ENCODE data around the gene RTRAF.

Gene RTRAF

DNA sequence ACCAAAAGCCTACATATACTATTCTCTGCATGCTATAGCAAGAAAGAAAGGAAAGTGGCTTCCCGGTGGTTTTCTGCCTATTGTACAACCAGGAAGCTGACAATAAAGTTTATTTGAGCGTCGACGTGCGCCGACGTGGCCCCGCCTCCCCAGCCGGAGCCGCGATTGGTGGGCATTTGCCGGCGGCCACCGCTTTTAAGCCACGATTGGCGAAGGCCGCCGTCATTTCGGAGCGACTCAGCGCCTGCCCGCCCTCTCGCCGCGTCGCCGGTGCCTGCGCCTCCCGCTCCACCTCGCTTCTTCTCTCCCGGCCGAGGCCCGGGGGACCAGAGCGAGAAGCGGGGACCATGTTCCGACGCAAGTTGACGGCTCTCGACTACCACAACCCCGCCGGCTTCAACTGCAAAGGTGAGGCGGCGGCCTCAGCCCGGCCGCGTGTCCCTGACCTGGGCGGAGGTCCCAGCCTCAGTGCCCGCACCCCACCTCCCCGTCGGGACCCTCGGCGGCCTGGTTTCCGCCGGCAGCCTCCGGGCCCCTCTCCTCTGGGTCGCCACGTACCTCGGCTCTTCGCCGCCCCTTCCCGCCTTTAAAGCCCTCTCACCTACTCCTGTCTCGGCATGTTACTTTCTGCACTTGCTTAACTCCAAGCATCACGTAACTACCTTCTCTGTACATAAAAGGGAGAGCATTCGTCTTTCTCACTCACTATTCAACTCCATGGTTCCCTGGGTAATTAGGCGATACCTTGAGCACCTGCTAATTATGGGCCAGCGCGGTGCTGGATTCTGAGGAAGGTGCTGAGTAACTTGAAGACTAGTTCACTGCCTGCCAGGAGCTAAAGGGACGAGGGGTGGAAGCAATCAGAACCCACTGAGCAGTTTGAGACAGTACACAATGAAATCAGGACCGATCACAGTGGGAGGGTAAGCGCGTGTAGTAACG lies at the start of gene RTRAF:
RTRAF (plus strand) TSS at position 254 of the 942 bp plus-strand sequence; CDS start at position 348, 94 bp downstream.
- peak; percentile 85 for DNase-seq (ENCODE audit: low read depth)

DNA sequence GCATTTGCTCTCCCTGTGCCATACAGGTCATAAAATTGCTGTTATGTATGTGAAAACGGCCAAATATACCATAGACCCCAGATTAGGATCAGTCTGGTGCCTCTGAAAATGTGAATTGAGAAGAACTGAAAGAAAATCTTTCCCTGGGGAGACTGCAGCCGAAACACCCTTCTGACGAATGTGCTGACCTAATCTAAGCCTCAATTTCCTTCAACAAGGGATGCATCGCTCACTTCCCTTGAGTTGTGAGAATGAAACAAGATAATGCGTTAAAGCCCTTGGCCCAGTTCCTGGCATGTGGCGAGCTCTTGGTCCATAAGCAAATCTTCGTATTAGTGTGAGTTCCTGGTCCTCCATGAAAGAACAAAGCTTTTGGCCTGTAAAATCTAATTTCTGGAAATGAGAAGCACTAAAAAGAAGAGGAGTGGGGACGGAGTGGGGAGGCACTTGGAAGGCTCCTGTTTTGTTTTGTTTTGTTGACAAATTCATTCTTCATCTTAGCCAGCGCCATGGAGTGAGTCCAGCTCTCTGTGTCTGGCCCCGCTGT lies 49.5 kb upstream of the RTRAF start:
- no peak for DNase-seq (ENCODE audit: low read depth)

DNA sequence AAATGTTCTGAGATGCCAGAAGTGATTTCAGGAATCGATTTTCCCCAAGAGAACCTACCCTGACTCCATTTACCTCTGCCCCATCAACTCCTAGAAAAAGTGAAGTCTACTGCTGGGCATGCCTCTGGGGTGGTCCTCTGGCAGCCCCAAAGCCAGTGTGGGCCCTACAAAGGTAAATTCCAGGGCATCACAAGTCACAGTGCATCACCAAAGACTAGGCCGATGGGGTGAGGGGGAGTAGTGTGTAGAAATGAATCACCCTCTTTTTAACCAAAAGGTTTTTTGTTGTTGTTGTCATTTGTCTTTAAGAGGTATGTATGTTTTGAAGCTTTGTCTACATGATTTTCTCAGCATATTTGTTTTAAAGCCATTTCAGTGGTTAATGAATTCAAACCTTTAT lies 46.4 kb upstream of the RTRAF start:
- DNase-seq (ENCODE audit: low read depth) = no peak

DNA sequence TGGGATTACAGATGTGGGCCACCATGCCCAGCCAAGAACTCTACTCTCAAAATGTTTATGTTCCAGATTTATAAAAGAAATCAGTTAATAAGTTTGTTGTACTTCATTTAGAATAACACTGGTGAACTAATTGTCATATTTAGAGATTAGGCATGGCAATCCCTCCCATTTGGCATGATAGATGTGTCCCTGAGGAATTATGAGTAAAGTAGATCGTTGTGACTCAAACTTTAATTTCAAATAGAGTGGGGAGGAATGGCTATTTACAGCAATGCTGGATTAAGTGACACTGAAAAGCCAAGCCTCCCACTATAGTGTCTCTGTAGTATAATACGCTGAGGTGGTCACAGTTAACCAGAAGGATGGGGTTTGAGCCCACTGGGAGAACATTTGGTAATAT lies 39.3 kb upstream of the RTRAF start:
- DNase-seq (ENCODE audit: low read depth) = no peak

DNA sequence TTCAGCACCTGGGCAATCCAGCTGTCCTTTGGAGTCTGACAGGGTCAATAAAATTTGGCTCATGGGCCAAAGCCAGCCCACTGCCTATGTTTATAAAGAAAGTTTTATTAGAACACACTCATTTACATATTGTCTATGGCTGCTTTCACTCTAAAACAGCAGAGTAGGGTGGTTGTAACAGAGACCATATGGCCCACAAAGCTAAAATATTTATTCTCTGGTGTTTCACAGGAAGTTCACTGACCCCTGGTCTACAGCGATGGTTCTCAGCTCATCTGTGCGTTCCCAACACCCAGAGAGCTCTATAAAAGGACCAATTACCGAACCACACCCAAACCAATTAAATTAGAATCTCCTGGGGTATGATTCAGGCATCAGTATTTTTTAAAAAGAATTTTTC lies 37.7 kb upstream of the RTRAF start:
- no peak for DNase-seq (ENCODE audit: low read depth)

DNA sequence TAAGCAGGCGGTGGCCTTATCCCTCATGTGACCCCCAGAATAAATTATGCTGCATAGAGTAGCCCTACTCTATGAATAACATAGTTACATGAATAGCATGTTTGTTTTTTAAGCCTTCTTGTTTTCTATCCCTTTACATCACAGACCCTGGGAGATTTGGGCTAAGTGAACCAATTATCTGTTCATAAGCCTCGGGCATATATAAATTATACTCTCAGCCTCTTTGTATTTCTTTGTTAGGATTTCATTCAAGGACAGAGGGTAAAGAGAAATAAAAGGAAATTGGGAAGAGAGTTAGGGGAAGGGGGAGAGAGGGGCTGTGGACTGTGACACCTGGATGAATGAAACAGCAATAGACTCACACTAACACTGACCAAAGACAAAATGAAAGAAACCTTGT lies 35.3 kb upstream of the RTRAF start:
- no peak for DNase-seq (ENCODE audit: low read depth)

DNA sequence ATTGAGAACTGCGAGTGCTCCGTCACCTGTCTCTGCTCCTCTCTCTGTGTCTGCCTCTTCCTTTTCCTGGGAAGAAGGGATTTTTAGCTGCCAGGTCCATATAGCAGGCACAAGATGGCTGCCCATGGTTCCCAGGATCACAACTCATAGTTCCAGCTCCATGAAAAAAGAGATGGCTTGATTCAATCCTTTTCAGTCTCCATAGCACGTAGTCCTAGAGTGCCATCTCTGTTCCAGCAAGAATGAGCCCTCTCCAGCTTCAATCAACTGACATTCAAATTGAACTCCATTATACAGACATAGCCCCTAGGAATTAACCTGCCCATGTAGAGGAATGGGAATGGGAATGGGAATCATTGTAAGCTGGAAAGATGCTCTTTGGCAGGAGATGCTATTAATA lies 34.7 kb upstream of the RTRAF start:
- DNase-seq (ENCODE audit: low read depth) = no peak

DNA sequence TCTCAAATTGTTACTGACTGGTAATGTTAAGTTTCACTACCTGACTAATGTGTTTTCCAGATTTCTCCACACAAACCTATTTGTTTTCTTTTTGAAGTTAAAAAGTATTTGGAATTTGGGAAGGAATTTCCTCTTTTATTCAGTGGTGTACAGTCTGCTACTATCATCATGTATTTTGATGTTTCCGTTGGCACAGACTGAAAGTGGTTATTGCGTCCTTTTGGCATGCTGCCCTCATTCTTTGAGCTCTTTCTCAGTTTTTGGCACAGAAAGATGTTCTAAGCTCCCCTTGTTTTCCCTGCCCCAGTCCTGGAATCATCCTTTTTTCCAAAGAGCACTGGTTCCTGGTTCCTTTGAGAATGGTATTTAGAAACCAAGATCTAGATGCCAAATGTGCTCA lies 31.4 kb upstream of the RTRAF start:
- DNase-seq (ENCODE audit: low read depth) = no peak

DNA sequence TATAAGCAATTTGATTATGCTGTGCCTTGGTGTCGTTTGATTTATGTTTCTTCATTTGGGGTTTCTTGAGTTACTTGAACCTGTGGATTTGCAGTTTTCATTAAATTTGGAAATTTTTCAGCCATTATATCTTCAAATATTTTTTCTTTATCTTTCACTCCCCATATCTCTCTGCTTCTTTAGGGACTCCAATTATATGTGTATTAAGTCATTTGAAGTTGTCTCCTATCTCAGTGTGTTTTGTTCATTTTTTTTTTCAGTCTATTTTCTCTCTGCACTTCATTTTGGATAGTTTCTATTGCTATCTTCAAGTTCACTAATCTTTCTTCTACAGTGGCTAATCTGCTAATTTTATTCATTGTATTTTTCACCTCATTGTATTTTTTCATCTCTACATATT lies 29.4 kb upstream of the RTRAF start:
- no peak for DNase-seq (ENCODE audit: low read depth)

DNA sequence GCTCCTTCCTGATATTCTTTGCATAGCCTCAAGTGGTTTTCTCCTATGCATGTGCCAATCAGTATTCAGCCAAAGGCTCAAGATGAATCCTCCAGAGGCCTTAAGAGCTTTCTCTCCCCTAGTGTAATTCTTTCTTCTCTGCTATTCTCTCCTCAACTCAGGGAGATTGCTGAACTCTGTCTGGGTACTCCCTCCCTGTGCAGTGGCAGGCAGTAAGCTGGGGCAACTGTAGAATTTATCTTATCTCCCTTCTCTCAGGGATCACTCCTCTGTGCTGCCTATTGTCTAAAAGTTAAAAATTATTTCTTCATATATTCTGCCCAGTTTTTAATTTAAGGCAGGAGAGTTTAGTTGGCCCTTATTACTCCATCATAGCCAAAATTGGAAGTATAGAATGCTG lies 28.5 kb upstream of the RTRAF start:
- DNase-seq (ENCODE audit: low read depth) = no peak

DNA sequence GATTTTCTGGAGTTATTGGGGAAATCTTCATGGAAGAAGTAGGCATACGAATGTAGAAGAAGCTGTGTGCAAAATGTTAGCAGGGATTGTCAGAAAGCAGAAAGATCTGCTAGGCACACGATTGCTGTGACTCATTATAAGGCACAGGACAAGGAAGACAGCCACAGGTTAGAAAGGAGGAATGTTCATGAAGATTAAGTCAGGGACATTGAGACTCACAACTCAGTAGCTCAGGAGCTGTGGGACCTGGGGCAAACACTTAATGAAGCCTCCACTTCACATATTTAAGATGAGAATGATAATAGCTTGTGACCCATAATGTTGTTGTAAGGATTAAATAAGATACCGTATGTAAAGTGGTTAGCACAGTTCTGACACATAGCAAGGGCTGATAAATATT lies 26.6 kb upstream of the RTRAF start:
- DNase-seq (ENCODE audit: low read depth) = no peak

DNA sequence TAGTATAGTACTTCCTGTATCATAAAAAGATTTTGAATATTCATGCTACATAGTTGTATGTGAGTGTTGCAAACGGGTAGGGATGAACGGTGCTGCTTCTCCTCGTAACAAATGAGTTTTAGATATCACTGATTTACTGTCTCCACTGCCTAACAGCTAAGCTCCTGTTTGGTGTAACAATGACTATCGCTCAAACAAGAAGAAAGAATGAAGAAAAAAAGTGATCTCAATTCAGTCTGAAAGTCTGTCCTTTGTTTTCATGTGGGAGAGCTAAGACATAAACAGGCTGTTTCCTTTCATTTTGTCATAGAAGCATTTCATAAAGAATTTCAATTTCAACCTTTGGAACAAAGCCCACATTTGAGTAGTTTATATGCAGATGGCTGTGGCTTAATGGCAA lies 26.1 kb upstream of the RTRAF start:
- no peak for DNase-seq (ENCODE audit: low read depth)

DNA sequence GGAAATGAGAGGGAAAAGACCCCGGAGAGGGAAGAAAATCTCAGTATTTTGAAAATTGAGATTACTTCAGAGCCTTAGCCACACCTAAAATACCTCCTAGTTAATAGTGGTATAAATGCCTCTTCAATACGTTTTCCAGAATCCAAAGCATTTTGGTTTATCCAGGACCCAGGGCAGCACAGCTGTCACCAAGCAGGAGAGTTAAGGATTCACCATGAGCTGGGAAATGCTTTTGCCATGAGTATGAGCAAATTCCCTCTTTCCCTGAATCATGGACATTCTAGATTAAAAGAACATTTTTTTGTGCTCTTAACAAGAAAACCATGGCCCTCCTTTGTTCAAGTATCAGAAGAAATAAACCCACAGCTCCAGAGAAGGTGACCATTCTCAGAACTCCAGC lies 21.8 kb upstream of the RTRAF start:
- DNase-seq (ENCODE audit: low read depth) = no peak

DNA sequence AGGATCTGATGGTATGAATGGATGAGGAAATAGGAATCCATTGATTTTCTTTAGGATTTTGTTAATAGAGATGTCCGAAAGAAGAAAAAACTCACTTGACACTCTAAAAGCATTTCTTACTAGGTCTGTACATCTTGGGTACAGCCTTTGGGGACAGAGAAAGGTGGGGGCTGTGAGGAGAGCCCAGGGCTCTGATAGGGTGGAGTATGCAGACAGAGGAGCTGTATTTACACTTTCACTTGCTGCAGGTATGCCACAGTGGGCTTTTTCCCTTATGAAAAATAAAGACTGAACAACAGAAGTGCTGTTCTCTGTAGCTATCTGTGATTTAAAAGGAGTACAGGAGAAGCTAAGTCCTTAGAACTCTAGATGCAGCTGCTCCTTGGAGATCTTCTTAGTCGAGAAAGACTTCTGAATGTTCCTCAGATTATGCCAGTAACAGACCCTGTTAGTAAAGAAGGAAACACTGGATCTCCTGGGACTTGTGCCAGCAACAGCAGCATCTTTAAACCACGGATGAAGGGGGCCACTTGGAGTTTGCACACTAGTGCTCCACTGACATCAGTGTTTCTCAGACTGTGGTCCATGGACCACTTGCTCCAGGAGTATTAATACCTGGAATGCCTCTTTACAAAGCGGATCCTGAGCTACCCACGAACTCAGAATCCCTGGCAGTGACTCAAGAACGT lies 19.4 kb upstream of the RTRAF start:
- no peak for DNase-seq (ENCODE audit: low read depth)

DNA sequence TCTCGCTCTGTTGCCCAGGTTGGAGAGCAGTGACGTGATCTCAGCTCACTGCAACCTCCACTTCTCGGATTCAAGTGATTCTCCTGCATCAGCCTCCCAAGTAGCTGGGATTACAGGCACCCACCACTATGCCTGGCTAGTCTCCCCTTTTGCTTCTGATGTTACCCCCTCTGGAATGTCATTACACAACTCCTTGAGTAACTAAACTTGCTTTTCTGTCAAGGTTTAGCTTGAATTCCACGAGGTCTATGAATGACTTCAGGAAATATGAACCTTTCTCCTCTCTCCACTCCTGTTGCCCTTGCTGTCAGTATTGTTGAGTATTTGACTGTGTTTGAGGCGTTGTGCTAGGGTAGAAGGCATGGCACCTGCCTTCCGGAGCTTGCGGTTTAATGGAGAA lies 16.8 kb upstream of the RTRAF start:
- DNase-seq (ENCODE audit: low read depth) = no peak

DNA sequence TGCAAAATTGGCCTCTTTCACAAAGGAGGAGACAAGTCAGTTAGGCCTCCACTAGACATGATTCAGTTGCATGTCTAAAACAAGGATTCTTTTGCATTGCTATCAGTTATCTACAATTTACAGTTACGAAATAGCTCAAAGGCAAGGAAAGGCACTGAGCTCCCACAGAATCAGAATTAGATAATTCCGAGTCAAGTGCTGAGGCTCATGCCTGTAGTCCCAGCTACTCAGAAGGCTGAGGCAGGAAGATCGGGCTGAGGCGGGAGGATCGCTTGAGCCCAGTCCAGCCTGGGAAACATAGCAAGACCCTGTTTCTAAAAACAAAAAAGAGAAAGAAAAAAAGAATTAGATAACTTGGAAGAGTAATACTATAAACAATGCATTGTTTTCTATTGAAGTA lies 12.3 kb upstream of the RTRAF start:
- no peak for DNase-seq (ENCODE audit: low read depth)

DNA sequence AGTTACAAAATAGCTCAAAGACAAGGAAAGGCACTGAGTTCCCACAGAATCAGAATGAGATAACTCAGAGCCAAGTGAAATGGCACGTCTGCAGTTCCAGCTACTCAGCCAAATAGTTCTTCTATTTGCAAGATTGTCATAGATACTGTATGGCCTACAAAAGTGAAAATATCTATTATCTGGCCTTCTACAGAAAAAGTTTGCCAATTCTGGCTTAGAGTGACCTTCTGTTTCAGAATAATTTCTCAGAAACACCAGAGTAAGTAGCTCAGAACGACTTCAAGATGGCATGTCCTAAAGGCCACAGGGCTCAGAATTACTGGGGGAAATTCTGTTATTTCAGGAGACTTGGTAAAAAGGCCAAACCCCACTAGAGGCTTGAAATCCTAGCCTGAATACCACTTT lies 10.7 kb upstream of the RTRAF start:
- DNase-seq (ENCODE audit: low read depth) = no peak

DNA sequence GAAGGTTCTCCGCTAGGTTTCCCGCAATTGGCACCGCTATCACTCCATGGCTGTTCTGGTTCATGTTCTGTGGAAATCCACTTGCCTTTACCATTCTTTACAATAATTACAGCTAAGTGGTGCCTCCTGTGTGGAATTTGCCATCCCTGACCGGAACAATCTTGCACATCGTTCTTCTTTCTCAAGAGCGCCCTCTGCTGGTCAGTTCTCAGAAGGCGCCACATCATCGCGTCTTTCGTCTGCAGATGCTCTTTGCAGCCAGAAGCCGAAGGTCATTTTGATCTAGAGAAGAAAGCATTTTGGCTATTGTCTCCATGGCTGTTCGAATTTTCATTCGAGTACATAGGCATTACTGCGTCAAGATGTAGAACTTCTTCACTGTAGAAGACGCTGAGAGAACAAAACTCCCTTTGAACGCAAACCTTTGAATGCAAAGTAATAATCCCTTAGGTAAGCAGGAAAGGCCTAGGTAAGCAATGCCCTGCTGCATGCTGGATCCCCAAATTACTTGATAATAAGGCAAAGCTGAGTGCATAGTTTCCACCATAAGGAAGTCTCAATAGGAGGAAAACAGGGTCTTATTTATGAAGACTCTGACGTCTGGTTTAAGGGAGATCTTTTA lies 10.1 kb upstream of the RTRAF start:
- DNase-seq (ENCODE audit: low read depth) = peak; percentile 78

DNA sequence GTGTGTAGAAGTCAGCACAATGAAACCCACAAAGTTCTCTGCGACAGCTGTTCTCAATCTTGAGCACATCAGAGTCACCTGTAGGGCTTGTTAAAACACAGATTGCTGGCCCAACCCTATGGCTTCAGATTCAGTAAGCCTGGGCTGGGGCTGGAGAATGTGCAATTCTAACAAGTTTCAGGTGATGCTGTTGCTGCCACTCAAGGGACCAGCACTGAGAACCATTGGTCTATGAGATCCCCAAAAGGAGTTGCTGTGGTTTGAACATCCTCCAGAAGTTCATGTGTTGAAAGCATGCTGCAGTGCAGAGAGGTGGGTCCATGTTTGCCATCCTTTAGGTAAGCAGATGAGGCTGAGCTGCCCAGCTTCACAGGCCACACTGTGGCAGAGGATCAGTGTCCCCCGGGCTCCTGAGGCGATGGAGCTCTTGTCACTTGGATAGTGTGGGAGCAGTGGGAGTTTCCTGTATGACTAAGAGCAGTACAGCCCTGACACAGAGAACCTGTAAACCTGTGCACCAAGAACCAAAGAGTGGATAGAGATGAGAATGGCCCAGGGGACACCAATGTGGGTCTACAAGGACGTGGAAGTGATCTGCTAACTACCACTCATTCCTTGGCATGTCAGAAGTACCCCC lies 8.0 kb upstream of the RTRAF start:
- DNase-seq (ENCODE audit: low read depth) = no peak

DNA sequence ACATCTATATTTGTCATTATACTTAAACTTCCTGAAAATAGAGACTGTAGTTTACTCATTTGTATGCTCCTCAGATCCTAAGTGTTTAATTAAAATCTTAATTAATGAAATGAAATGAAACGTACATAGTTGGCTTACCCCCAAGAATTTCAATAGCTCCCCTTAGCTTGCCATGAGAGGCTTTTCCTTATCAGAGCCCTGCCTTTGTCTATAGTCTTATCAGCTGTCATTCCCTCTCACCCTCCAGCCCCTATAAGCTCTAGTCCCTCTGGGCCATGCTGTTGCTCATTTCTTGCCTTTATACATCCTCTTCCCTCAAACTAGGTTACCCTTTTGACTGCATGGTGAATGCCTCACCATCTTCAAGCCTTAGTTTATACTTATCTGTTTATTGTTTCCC lies 1.1 kb upstream of the RTRAF start:
- no peak for DNase-seq (ENCODE audit: low read depth)

DNA sequence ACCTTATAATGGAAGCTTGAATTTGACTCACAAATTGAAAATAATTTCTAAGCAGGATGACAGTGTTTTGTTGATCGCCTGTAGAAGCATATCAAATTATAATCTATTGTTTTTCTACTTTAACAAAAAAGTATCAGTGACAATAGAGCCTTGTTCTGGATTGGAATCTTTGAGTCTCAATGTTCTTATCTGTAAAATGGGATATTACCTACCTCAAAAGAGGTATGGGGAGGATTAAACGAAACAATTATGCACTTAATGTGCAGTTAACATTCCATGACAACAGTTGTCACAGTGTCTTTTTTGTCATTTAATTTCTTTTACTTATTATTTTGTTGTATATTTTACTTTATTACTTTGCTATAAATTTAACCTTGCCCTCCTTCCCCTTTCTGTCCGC lies 1.1 kb downstream of the RTRAF start:
- no peak for DNase-seq (ENCODE audit: low read depth)

DNA sequence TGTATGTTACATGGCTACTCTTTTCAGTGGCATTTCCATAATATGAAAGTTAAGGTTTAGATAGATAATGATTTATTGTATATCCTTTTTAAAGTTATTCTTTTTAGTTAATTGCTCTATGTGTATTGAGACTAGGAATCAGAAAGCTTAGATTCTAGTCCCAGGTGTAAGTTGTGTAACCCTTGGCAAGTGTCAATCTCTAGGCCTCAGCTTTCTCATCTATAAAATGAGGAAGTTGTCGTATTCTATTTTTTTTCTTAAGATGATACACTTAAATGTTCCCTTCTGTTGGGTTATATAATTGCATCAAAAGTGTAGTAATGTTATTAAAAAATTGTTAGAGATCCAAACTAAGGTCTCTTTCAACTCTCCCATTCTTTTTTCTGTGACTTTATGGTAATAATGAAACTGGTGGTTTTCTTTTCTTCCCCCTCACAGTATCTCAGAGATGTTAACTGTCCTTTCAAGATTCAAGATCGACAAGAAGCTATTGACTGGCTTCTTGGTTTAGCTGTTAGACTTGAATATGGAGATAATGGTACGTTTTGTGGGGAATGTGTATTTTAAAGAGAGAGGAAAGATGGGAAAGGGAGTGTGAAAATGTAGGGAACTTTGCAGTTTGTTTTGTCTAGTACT lies 4.1 kb downstream of the RTRAF start:
- no peak for DNase-seq (ENCODE audit: low read depth)
